NCI-H446 (cell line): Measurements from ENCODE around the gene IGFL1.
"Not testable (repeated sequence)": the region's sequence is repeated elsewhere in the genome, so short reads cannot be mapped to it uniquely, and the experiment has no call there.

Source experiments
- DNase-seq, 2 experiments: peaks; one replicate each; lab custom pipeline; 2025; lab: John Stamatoyannopoulos, UW

The IGFL1 gene

GRCh38 chr19:46229442-46229841 lies at the start of gene IGFL1:
Gene IGFL1, plus strand, starts transcription at chr19:46229742. Its CDS starts 33 bp downstream, at chr19:46229775.
- DNase-seq: no peak

GRCh38 chr19:46180701-46181387 lies 48.7 kb upstream of the IGFL1 start:
- DNase-seq: no peak

GRCh38 chr19:46181388-46181779 lies 48.2 kb upstream of the IGFL1 start:
- DNase-seq: no peak

GRCh38 chr19:46182476-46182875 lies 47.1 kb upstream of the IGFL1 start:
- no peak for DNase-seq

GRCh38 chr19:46184775-46185710 lies 44.5 kb upstream of the IGFL1 start:
- DNase-seq: not testable (repeated sequence)

GRCh38 chr19:46186101-46186716 lies 43.3 kb upstream of the IGFL1 start:
- no peak for DNase-seq

- DNase-seq: no peak
Measured at GRCh38 chr19:46186717-46187101, 42.8 kb upstream of the IGFL1 start.

- no peak for DNase-seq
Measured at GRCh38 chr19:46189971-46190888, 39.3 kb upstream of the IGFL1 start.

- DNase-seq: no peak
Measured at GRCh38 chr19:46191356-46191755, 38.2 kb upstream of the IGFL1 start.

- no peak for DNase-seq
Measured at GRCh38 chr19:46191972-46192371, 37.6 kb upstream of the IGFL1 start.

GRCh38 chr19:46192626-46192991 lies 36.9 kb upstream of the IGFL1 start:
- not testable (repeated sequence) for DNase-seq

GRCh38 chr19:46192992-46193650 lies 36.4 kb upstream of the IGFL1 start:
- no peak for DNase-seq

GRCh38 chr19:46193678-46194077 lies 35.9 kb upstream of the IGFL1 start:
- no peak for DNase-seq

- DNase-seq: no peak
Measured at GRCh38 chr19:46195104-46195503, 34.4 kb upstream of the IGFL1 start.

GRCh38 chr19:46195919-46196318 lies 33.6 kb upstream of the IGFL1 start:
- not testable (repeated sequence) for DNase-seq

GRCh38 chr19:46196410-46197124 lies 33.0 kb upstream of the IGFL1 start:
- no peak for DNase-seq

GRCh38 chr19:46197314-46198070 lies 32.0 kb upstream of the IGFL1 start:
- no peak for DNase-seq

GRCh38 chr19:46198756-46199155 lies 30.8 kb upstream of the IGFL1 start:
- no peak for DNase-seq

- no peak for DNase-seq
Measured at GRCh38 chr19:46201454-46202310, 27.9 kb upstream of the IGFL1 start.
